Left renal pelvis (tissue), 4 donors: Measurements from ENCODE around the gene THSD7B. TPM values are rescaled to one million over a fixed set of nuclear protein-coding genes. Genes with fewer than 3 reads are reported as not detected.

ENCODE experiments used
- DNase-seq, 4 donors: peaks; one replicate each; pipeline ENCODE4 v3.0.0-alpha.2; 2013; ENCODE audit warnings: low read depth in 4 of 4, low spot score in 3 of 4
- polyA plus RNA-seq, 4 donors: library from polyadenylated mRNA; unstranded; fragments of 120-200 nt; gene quantifications; one replicate each; pipeline ENCODE4 v1.2.1, GENCODE V29; 2013; ENCODE audit not compliant: insufficient read length in 4 of 4

Gene THSD7B
- polyA plus RNA-seq, 4 donors, result 1.2 to 5.0 (median 4.0) TPM

GRCh38 chr2:137724912-137725311 lies 959.6 kb downstream of the THSD7B start:
- DNase-seq, result no peak
